ENCODE data around the gene STK11. TPM values are rescaled to one million over a fixed set of nuclear protein-coding genes. Genes with fewer than 3 reads are reported as not detected.
A peak's percentile ranks its signal among the peaks of the same experiment; 100 is the strongest.

STK11 gene
- total and polyA plus RNA-seq, 2 experiments from 2014 or later: 122 to 180 TPM

- no peak overlapping the region for H3K27ac ChIP-seq
- H3K9me3 ChIP-seq (ENCODE audit: low read depth): no peaks in the 10 kb centered on the region
- no peak overlapping the region for H3K4me3 ChIP-seq
- no peaks in the 10 kb centered on the region for H3K27me3 ChIP-seq
- no peak for DNase-seq (ENCODE audit: low read depth in 1 of 2, low spot score in 1 of 2)
- no peak for TF ChIP-seq CTCF (IDR thresholded peaks at IDR 0.05; ENCODE audit: low read depth, low read length)
- H3K36me3 ChIP-seq: peaks cover 18% of the 10 kb centered on the region
- peaks cover 31% of the 10 kb centered on the region for H3K4me1 ChIP-seq (ENCODE audit: low read depth)
Observed at GRCh38 chr19:1228161-1228957, 22.8 kb downstream of the STK11 start.

GRCh38 chr19:1229056-1229923, 23.7 kb downstream of the STK11 start:
- H3K27ac ChIP-seq: no peak overlapping the region
- peaks cover 17% of the 10 kb centered on the region for H3K36me3 ChIP-seq
- peaks cover 34% of the 10 kb centered on the region for H3K4me1 ChIP-seq (ENCODE audit: low read depth)
- DNase-seq (ENCODE audit: low read depth in 1 of 2, low spot score in 1 of 2): no peak
- no peaks in the 10 kb centered on the region for H3K9me3 ChIP-seq (ENCODE audit: low read depth)
- no peak for TF ChIP-seq CTCF (IDR thresholded peaks at IDR 0.05; ENCODE audit: low read depth, low read length)
- no peak overlapping the region for H3K4me3 ChIP-seq
- H3K27me3 ChIP-seq: no peaks in the 10 kb centered on the region

GRCh38 chr19:1229924-1230782, 24.6 kb downstream of the STK11 start:
- H3K4me1 ChIP-seq (ENCODE audit: low read depth): peaks cover 34% of the 10 kb centered on the region

GRCh38 chr19:1230783-1231489, 25.4 kb downstream of the STK11 start:
- peaks cover 18% of the 10 kb centered on the region for H3K36me3 ChIP-seq
- H3K9me3 ChIP-seq (ENCODE audit: low read depth): no peaks in the 10 kb centered on the region
- H3K27me3 ChIP-seq: no peaks in the 10 kb centered on the region
- peaks cover 34% of the 10 kb centered on the region for H3K4me1 ChIP-seq (ENCODE audit: low read depth)
- H3K27ac ChIP-seq: peak overlapping the region; percentile 81
- H3K4me3 ChIP-seq: no peak overlapping the region
- no peak for TF ChIP-seq CTCF (IDR thresholded peaks at IDR 0.05; ENCODE audit: low read depth, low read length)
- DNase-seq (ENCODE audit: low read depth in 1 of 2, low spot score in 1 of 2): no peak

More at GRCh38 chr19:1229924-1230782, 24.6 kb downstream of the STK11 start:
- peaks cover 15% of the 10 kb centered on the region for H3K36me3 ChIP-seq
- peak overlapping the region; percentile 81 for H3K27ac ChIP-seq
- H3K27me3 ChIP-seq: no peaks in the 10 kb centered on the region
- TF ChIP-seq CTCF (IDR thresholded peaks at IDR 0.05; ENCODE audit: low read depth, low read length): no peak
- no peak for DNase-seq (ENCODE audit: low read depth in 1 of 2, low spot score in 1 of 2)
- no peak overlapping the region for H3K4me3 ChIP-seq
- H3K9me3 ChIP-seq (ENCODE audit: low read depth): no peaks in the 10 kb centered on the region
